Astrocyte of the cerebellum (primary cell): ENCODE measurements around the gene TRAPPC10.

ENCODE experiments used
- DNase-seq: peaks from one replicate; pipeline ENCODE4 v3.0.0-alpha.2; 2011; ENCODE audit warnings: low read depth
- H3K4me3 ChIP-seq: 2 replicates; pipeline ENCODE4 v1.5.1; 2011; ENCODE audit warnings: mild to moderate bottlenecking, low read depth, low read length, moderate library complexity
- CTCF ChIP-seq: IDR thresholded peaks from 2 replicates; pipeline ENCODE4 v1.5.1; 2012; ENCODE audit warnings: low read length, low read depth, moderate library complexity, mild to moderate bottlenecking; ENCODE audit errors: missing control alignments
- in situ Hi-C: cut with HindIII; loops from 2 replicates; pipeline ENCODE4 v1.10.0; 2017; ENCODE audit warnings: low sequenced_read_pairs

TRAPPC10 gene

GRCh38 chr21:43975469-43976098 lies 36.5 kb upstream of the TRAPPC10 start:
- DNase-seq = peak; percentile 23
- TF ChIP-seq CTCF = peak; percentile 99
- in situ Hi-C loops = no loop called here
- no peak overlapping the region for H3K4me3 ChIP-seq

GRCh38 chr21:43976661-43977060 lies 35.4 kb upstream of the TRAPPC10 start:
- no peak for DNase-seq
- in situ Hi-C loops = no loop called here
- H3K4me3 ChIP-seq = no peak overlapping the region
- TF ChIP-seq CTCF = no peak

- TF ChIP-seq CTCF = no peak
- DNase-seq = no peak
- in situ Hi-C loops = no loop called here
Measured at GRCh38 chr21:43978060-43978459, 34.0 kb upstream of the TRAPPC10 start.

GRCh38 chr21:43979654-43980053 lies 32.5 kb upstream of the TRAPPC10 start:
- no peak for DNase-seq
- no peak for TF ChIP-seq CTCF
- H3K4me3 ChIP-seq = no peak overlapping the region
- in situ Hi-C loops = no loop called here

More at GRCh38 chr21:43978060-43978459, 34.0 kb upstream of the TRAPPC10 start:
- no peak overlapping the region for H3K4me3 ChIP-seq

DNA sequence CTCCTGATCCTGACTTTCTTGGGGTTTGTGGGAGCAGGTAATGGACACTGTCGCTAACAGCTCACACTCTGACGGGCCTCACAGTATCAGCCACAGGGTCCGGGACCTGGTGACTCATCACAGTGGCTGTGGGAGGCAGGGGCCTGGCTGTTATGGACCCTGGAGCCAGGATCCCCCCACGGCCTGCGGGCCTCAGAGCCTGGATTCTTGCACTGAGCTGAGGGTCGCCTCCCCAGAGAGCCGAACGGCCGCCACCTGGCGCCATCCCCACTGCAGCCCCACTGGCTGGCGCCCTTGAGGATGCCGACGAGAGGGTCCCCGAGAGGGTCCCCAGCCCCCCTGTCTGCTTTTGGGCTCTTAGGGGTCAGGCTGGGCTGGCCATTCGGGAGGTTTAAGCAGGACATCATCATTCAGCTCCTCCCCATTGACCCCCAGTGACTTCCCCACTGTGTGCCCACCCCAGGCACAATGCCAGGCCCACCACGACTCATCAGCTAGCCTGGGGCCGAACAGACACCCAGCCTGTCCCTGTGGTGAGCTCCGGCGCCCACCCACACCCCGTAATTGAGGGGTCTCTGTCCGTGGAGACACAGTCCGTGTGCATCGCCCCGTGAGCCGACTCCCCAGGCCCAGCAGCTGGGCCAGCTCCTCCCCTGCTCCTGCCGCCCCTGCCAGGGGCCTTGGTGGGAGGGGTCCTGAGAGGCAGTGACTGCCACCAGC lies 30.8 kb upstream of the TRAPPC10 start:
- no peak for DNase-seq
- no peak for TF ChIP-seq CTCF
- in situ Hi-C loops = no loop called here

DNA sequence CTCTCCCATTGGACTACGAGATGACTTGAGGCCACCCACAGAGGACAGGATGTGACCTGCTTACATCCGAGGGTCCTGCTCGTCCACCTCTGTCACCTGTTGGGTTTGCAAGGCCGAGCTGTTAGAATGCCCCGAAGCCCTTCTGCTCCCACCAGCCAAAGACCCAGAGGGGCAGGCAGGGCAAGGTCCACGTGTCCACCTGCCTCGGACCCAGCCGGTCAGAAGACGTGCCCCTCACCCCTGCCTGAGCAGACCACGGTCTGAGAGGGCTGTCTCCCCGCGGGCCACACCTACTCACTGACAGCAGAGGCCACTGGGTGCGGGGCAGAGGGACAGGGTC lies 30.3 kb upstream of the TRAPPC10 start:
- TF ChIP-seq CTCF = no peak
- DNase-seq = no peak
- in situ Hi-C loops = no loop called here
- H3K4me3 ChIP-seq = no peak overlapping the region

More for the DNA sequence above, 30.8 kb upstream of the TRAPPC10 start:
- no peak overlapping the region for H3K4me3 ChIP-seq
